Stimulated activated CD4-positive, alpha-beta T cell treated with anti-CD3 and anti-CD28 coated beads, Interleukin-12 subunit alpha, Interleukin-12 subunit beta, amount 100 ng/mL, for 48 hours (primary cell): Measurements from ENCODE around the gene LDHD.

Experiments used
- DNase-seq, 3 donors: peaks; one replicate each; pipeline ENCODE4 v3.0.0-alpha.2; 2020; ENCODE audit warnings: low read depth in 2 of 3, low spot score in 1 of 3

Gene LDHD

DNA sequence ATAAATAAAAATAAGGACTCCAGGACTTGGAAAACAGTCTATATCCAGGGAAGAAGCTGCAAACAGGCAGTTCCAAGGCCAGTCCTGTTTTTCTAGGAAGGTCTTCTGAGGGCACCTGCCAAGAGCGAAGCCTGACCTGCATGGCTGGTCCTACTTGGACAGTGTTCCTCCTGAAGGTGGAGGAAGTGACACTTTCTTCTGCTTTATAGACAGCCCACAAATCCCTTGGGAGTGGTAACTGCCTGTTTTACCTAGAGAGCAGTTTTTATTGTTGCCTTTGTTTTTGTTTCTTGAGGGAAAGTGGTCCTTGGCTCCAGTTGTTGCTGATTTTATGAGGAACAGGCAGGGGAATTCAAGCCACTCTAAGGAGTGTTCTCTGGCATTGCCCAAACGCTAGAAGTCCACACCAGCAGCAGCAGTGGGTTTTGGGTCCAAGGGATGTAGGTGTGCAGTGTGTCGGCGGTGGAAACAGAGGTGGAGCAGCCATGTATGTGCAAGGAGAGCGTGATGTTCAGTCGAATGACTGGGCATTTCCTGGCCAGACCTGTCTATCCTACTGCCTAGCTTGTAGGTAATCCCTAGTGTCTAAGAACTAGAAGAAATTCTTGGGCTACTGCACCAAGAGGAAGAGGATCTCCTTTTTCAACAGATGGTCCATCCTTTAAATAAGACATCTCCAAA is 35.3 kb downstream of the LDHD start:
- DNase-seq: no peak

GRCh38 chr16:75080205-75081029 is 36.2 kb downstream of the LDHD start:
- DNase-seq: no peak

DNA sequence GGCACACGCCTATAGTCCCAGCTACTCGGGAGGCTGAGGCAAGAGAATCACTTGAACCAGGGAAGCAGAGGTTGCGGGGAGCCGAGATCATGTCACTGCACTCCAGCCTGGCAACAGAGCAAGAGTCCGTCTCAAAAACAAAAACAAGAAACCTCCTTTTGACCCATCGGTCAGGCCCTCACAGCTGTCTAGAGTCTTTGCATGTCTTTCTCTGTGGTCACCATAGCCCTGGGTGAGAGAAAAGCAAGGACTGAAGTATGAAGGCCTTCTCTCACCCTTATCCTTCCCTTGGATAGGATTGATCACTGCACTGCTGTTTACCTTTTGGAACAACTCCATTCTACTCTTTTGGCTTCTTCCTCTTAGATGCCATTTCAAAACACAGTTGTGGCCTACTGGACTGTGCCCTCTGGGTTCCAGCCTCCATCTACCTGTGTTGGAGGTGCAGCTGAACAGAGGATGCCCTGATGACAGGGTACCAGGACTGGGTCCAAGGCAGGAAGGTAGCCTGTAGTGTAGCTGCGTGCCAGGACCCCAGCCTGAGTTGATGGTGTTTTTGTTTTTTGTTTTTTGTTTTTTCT is 37.1 kb downstream of the LDHD start:
- DNase-seq: no peak

DNA sequence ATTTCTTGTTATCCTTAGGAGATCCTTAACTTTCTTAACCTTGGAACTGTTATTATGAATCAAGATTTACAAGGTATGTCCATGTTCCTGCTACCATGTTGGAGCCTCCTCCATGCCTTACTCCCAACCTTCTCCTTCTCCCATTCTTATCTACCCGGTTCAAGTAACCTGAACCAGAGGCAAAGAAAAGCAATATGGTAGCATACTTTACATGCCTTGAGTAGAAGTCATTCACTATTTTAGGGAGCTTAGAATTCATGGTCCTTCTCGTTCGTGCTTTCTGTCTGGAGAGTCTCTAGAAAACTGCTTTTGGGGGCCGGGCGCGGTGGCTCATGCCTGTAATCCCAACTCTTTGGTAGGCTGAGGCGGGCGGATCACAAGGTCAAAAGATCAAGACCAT is 37.7 kb downstream of the LDHD start:
- DNase-seq: no peak

DNA sequence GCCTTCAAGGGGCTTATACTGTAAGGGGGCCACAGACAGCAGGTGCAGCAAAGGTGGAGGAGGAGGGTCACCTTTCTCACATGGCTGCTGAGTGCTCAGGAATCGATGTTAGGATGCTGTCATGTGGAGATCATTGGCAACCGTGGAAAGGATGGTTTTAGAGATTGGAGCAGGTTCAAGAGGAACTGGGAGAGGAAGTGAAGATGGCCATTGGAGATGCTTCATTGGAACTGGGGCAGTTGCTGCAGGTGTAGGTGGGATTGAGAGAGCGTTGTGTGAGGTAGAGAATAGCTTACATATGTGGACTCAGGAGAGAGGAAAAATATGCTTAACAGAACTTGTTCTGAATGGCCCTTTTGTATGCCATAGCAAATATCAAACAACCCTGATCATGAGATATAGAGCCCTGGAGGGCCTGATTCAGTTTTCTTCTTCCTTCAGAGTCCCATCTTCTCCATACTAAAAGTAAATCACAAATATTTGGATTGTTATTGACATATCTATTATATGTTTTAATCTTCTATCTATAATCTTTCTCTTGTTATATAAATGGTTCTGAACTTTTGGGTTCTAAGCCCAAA is 40.8 kb downstream of the LDHD start:
- DNase-seq: no peak

GRCh38 chr16:75074920-75075687 is 41.5 kb downstream of the LDHD start:
- DNase-seq: peak; percentile 55 to 70 (median 65)

GRCh38 chr16:75074304-75074793 is 42.2 kb downstream of the LDHD start:
- DNase-seq: no peak

DNA sequence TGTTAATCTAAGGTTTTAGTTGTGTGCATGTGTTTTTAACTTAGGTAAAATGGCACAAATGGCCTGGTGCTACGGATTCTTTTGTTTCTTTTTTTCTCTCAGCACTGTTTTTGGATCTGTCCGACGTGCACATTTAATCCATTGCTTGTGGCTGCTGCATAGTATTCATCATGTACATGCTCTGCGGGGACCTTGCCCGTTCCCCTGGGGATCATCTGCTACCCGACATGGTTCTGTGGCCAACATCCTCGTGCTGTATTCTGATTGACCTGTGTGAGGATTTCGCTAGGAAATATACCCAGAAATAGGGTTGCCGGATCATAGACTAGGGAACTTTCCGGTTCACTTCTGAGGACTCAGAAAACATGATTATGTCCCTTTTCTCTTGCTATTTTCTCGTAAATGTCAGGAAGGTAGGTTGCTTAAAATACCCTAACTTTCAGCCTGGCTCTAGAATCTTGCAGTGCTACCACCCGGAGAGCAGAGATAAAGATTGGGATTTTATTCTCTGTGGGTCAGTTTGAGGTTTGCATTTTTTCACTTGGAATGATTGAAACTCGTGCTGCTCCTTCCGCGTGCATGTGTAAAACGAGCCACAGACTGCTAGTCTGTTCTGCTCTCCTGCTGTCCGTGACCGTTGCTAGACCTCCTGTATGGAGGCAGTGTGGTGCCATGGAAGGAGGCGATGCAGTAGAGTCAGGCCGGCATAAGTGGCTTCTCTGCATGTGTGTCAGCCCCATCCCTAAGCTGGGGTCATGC is 42.9 kb downstream of the LDHD start:
- no peak for DNase-seq

DNA sequence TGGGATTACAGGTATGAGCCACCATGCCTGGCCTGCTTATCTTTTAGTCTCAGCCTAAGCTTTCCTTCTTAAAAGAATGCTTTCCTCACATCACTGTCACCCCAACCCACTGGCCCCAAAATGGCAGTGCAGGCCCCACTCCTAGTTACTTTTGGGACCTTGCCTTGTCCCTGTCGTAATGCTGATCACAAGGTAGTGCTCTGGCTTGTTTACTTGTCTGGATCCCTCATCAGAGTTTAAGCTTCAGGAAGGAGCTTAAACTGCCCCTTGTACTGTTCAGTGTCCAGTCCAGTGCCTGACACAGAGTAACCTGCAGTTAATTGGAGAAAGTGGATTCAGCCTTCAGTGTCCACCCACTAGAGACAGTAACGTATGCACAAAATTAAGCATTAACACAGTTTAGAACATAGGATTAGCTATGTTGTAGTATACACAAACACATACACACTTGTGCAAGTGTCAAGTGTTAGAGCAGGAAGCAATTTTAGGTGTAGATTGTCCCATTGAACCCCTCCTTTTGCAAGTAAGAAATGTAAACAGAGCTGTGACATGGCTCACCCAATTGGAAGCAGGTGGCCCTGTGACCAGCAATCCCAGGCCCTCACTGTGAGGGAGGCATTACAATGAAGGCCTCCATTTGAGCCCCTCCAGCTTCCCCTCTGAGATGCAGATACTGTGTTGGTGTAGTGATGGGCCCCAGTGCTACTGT is 44.2 kb downstream of the LDHD start:
- no peak for DNase-seq

GRCh38 chr16:75071621-75072020 is 45.0 kb downstream of the LDHD start:
- DNase-seq: no peak

DNA sequence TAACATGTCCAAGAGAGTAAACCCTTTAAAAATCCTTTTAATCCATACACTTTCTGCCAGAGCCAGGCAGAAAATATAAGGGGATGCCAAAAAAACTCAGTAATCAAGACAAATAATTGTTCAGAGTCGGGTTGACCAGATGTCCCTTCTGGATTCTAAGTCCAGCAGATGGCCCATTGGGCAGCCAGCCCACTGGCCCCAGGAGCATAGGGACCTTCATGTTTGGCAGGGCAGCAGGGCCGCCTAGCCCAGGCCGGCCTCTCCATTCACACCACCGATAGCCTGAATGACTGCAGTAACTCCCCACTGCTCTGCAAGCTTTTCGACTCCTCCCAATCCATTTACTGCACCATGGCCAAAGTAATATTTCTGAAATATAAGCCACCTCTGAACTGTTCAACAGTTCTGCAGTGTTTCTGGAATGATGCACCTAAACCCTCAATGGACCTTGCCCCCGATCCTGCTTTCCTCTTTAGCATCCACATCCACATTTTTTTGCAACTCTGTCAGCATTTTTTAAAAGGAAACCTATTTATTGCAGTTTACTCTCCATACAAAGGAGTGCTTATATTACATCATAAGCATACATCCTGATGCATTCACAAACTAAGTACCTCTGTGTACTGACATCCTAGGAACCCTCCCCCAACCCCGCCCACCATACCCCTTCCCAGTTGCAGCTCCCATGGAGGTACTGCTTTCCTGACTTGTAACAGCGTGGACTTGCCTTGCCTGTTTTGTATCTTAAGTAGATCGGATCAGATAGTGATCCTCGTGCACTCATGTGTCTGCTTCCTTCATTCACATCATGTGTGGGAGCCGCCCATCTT is 46.4 kb downstream of the LDHD start:
- no peak for DNase-seq

- DNase-seq: no peak
Observed at GRCh38 chr16:75068085-75069031, 48.2 kb downstream of the LDHD start.

GRCh38 chr16:75066861-75067447 is 49.6 kb downstream of the LDHD start:
- no peak for DNase-seq

DNA sequence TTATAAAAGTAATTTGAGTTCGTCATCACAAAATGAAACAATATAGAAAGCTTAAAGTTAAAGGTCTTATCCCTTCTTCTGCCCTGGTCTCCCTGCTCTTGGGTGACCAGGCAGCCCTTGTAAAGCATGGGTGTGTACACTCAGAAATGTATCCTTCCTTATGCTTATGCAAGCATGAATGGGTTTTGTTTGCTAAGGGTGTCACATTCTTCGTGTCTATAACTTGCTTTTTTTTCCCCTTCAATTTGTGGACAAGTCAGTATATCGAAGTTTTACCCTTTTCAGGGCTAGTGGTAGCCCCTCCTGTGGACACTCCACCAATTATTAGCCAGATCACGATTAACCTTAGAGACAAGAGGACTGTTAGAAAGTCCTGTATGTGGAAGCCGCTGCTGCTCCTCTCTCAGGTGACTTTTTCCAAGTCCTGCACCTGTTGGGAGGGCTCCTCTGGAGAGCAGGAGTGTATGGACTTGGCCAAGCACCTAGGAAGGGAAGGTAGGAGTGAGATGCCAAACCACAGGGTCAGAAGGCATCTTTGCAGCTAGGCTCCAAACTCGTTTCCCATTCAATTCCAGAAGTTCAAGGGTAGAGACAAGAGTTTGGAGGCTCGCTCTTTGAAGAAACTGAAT is 50.9 kb downstream of the LDHD start:
- DNase-seq: no peak

DNA sequence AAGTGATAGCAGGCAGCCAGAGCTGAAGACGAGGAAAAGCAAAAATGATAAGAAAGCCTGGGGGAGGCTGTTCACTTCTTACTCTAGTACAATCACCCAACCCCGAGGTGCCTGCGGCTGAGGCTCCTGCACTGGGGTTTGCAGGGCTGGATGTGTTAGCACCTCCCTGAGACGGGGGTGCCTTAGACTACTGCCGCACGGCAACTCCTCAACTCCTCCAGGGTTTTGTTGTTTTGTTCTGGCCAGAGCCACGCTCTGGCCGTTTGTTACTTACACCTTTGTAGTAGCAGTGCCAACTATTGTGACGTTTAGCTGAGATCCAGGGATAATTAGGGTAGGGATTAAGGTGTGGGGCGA is 51.5 kb downstream of the LDHD start:
- no peak for DNase-seq

DNA sequence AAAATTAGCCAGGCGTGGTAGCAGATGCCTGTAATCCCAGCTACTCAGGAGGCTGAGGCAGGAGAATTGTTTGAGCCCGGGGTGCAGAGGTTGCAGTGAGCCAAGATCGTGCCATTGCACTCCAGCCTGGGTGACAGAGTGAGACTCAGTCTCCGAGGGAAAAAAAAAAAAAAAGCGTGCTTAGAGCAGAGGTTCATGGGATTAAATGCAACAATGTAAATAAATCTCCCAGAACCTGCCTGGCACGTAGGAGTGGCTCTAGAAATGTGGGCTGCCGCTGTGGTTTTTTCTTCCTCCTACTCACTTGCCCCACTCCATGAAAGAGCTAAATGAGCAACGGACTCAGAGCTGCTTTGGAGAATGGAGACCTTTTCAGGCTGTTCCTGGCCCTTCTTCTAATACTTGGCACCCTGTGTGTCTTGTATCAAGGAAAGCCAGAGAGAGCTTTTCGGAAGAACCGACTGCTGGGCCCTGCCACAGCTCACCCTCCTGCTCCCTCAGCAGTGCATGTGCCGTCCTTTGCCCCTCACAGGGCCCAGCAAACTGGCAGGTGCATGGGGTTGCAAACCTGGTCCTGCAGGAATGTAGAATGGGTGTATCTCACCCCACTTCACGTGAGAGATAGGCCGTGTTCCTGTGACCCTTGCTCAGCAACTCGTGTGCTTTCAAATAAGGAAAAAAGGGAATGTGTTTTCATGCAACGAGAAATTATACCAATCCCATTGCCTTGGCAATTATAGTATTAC is 52.0 kb downstream of the LDHD start:
- DNase-seq: no peak
